ENCODE results near the gene CAMK2D. TPM values are rescaled to one million over a fixed set of nuclear protein-coding genes. Genes with fewer than 3 reads are reported as not detected.
A peak's percentile ranks its signal among the peaks of the same experiment; 100 is the strongest.

The CAMK2D gene
- total RNA-seq, 1 experiment from 2014 or later = 32.1 TPM

DNA sequence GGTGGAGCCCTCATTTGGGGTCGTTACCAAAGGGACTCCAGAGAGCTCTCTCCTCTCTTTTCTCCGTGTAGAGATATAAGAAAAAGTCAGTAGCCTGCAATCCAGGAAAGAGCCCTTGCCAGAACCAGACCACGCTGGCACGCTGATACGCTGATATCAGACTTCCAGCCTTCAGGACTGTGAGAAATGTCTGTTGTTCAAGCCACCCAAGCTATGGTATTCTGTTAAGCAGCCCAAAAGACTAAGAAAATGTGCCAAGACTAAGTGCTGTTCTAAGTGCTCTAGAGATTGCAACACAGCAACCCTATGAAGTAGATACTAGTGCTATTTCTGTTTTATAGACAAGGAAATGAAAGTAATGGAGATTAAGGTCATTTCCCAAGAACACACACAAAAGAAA lies 205.7 kb downstream of the CAMK2D start:
- H3K36me3 Mint-ChIP-seq (ENCODE audit: insufficient read depth, unreplicated experiment) = peaks cover 7% of the 10 kb centered on the region
- DNase-seq (ENCODE audit: unreplicated experiment) = no peak
- H3K9me3 Mint-ChIP-seq (ENCODE audit: unreplicated experiment) = no peaks in the 10 kb centered on the region
- intact Hi-C loops (cut with micrococcal nuclease) = no loop called here
- TF ChIP-seq, protein P1, sequence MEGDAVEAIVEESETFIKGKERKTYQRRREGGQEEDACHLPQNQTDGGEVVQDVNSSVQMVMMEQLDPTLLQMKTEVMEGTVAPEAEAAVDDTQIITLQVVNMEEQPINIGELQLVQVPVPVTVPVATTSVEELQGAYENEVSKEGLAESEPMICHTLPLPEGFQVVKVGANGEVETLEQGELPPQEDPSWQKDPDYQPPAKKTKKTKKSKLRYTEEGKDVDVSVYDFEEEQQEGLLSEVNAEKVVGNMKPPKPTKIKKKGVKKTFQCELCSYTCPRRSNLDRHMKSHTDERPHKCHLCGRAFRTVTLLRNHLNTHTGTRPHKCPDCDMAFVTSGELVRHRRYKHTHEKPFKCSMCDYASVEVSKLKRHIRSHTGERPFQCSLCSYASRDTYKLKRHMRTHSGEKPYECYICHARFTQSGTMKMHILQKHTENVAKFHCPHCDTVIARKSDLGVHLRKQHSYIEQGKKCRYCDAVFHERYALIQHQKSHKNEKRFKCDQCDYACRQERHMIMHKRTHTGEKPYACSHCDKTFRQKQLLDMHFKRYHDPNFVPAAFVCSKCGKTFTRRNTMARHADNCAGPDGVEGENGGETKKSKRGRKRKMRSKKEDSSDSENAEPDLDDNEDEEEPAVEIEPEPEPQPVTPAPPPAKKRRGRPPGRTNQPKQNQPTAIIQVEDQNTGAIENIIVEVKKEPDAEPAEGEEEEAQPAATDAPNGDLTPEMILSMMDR (IDR thresholded peaks at IDR 0.05; ENCODE audit: unreplicated experiment) = no peak
- H3K27me3 Mint-ChIP-seq (ENCODE audit: insufficient read depth, unreplicated experiment) = no peaks in the 10 kb centered on the region
- no peak overlapping the region for H3K27ac Mint-ChIP-seq (ENCODE audit: low read depth, unreplicated experiment)
- no TSS peak for BruUV-seq (replicated peaks)
- H3K4me1 Mint-ChIP-seq (ENCODE audit: insufficient read depth, unreplicated experiment) = peaks cover 16% of the 10 kb centered on the region
- H3K4me3 Mint-ChIP-seq (ENCODE audit: unreplicated experiment) = no peak overlapping the region
- ChIA-PET CTCF (interaction anchor here (0.5 to 2.9 kb wide), 4 partner anchors 9 to 161 kb away, joined by 3 to 20 read pairs (median 3); no protein-coding TSS in a partner anchor), POLR2A (interaction anchor here (0.6 kb wide), 1 partner anchor 24 kb away, joined by 3 read pairs; no protein-coding TSS in a partner anchor)

DNA sequence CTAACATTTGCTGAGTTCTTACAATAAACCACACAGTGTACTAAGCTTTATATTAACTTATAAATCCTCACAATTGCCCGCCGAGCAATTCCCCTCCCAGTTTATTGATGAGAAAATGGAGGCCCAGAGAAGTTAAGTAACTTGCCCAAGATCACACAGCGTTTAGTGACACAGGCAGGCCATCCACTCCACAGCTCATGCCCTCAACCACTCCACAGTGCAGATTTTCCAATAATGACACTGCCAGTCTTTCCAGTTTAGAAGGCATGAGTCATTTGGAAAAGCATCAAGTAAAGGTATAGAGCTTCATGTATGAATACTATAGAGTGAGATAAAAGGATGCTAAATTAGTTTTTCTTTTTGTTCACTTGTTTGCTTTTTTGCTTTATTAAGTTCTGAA lies 208.5 kb downstream of the CAMK2D start:
- no peaks in the 10 kb centered on the region for H3K9me3 Mint-ChIP-seq (ENCODE audit: unreplicated experiment)
- H3K4me1 Mint-ChIP-seq (ENCODE audit: insufficient read depth, unreplicated experiment) = peaks cover 12% of the 10 kb centered on the region
- CTCF ChIA-PET = interaction anchor here (1.2 kb wide), 1 partner anchor 10 kb away, joined by 4 read pairs; no protein-coding TSS in a partner anchor
- no peak overlapping the region for H3K4me3 Mint-ChIP-seq (ENCODE audit: unreplicated experiment)
- intact Hi-C loops (cut with micrococcal nuclease) = no loop called here
- peaks cover 7% of the 10 kb centered on the region for H3K36me3 Mint-ChIP-seq (ENCODE audit: insufficient read depth, unreplicated experiment)
- no peaks in the 10 kb centered on the region for H3K27me3 Mint-ChIP-seq (ENCODE audit: insufficient read depth, unreplicated experiment)
- no TSS peak for BruUV-seq (replicated peaks)
- DNase-seq (ENCODE audit: unreplicated experiment) = no peak
- H3K27ac Mint-ChIP-seq (ENCODE audit: low read depth, unreplicated experiment) = no peak overlapping the region
- TF ChIP-seq, protein P1 (IDR thresholded peaks at IDR 0.05; ENCODE audit: unreplicated experiment) = no peak
- POLR2A ChIA-PET = interaction anchor here (0.6 kb wide), 1 partner anchor 98 kb away, joined by 3 read pairs; no protein-coding TSS in a partner anchor

DNA sequence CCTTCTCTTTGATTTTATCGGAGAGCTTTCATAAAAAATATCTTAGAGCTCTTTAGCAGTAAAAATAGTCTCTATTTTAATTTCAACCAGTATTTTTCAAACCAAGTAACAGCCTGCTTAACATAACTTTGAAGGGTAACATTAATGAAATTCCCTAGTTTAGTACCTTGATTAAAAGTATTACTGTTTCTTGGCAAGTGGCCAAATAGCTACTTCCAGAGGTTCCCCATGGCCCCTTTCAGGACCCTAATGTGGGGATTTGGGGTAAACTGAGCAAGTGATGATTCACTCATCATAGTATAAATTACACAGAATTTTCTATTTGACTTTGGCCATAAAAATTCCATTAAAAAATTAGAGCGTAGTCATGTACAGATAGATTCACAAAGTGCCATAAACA lies 211.0 kb downstream of the CAMK2D start:
- BruUV-seq (replicated peaks) = TSS peak; percentile 8
- DNase-seq (ENCODE audit: unreplicated experiment) = no peak
- Mint-ChIP-seq H3K27ac (ENCODE audit: low read depth, unreplicated experiment) (no peak overlapping the region), H3K9me3 (ENCODE audit: unreplicated experiment) (no peaks in the 10 kb centered on the region), H3K36me3 (ENCODE audit: insufficient read depth, unreplicated experiment) (peaks cover 7% of the 10 kb centered on the region), H3K4me3 (ENCODE audit: unreplicated experiment) (no peak overlapping the region), H3K27me3 (ENCODE audit: insufficient read depth, unreplicated experiment) (no peaks in the 10 kb centered on the region), H3K4me1 (ENCODE audit: insufficient read depth, unreplicated experiment) (peaks cover 8% of the 10 kb centered on the region)
- intact Hi-C loops (cut with micrococcal nuclease) = no loop called here
- ChIA-PET POLR2A (interaction anchor here (0.8 to 1.5 kb wide), 3 partner anchors 9 to 209 kb away, joined by 3 to 5 read pairs (median 5); no protein-coding TSS in a partner anchor), CTCF (interaction anchor here (1.6 kb wide), 1 partner anchor 22 kb away, joined by 3 read pairs; no protein-coding TSS in a partner anchor)
- TF ChIP-seq, protein P1 (IDR thresholded peaks at IDR 0.05; ENCODE audit: unreplicated experiment) = no peak

DNA sequence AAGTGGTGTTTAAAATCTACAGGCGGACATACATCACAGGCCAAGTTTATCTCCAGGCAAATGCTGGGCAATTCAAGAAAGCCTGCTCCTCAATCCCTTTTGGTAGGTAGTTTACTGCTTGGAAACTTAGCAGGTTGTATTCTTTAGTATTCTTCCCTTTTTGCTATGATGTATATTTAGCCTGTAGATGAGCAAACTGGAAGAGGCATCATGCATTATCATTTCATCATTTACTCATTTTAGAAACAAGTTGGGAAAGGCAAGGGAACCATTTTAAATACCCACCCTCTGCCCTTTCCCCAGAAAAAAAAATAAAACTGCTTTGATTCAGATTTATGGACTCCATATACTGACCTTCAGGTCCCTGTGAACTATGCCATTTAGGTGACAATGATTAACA lies 213.2 kb downstream of the CAMK2D start:
- H3K4me1 Mint-ChIP-seq (ENCODE audit: insufficient read depth, unreplicated experiment) = peaks cover 8% of the 10 kb centered on the region
- intact Hi-C loops (cut with micrococcal nuclease) = loop anchor here (5.0 to 10.0 kb wide), 2 partner anchors 126 to 136 kb away; no protein-coding TSS in a partner anchor
- H3K9me3 Mint-ChIP-seq (ENCODE audit: unreplicated experiment) = no peaks in the 10 kb centered on the region
- ChIA-PET CTCF (interaction anchor here (0.6 to 2.3 kb wide), 38 partner anchors 8 to 837 kb away, joined by 3 to 20 read pairs (median 4); no protein-coding TSS in a partner anchor), POLR2A (interaction anchor here (0.7 to 1.5 kb wide), 6 partner anchors 80 to 830 kb away, joined by 3 to 17 read pairs (median 4); no protein-coding TSS in a partner anchor)
- no peak overlapping the region for H3K4me3 Mint-ChIP-seq (ENCODE audit: unreplicated experiment)
- no peak overlapping the region for H3K27ac Mint-ChIP-seq (ENCODE audit: low read depth, unreplicated experiment)
- peaks cover 7% of the 10 kb centered on the region for H3K36me3 Mint-ChIP-seq (ENCODE audit: insufficient read depth, unreplicated experiment)
- TF ChIP-seq, protein P1 (IDR thresholded peaks at IDR 0.05; ENCODE audit: unreplicated experiment) = no peak
- no peak for DNase-seq (ENCODE audit: unreplicated experiment)
- no peaks in the 10 kb centered on the region for H3K27me3 Mint-ChIP-seq (ENCODE audit: insufficient read depth, unreplicated experiment)
- no TSS peak for BruUV-seq (replicated peaks)

All from MCF 10A (cell line).